Measurements from ENCODE around the gene CYP4A22.
"Not testable (repeated sequence)": the region's sequence is repeated elsewhere in the genome, so short reads cannot be mapped to it uniquely, and the experiment has no call there.

Gene CYP4A22

DNA sequence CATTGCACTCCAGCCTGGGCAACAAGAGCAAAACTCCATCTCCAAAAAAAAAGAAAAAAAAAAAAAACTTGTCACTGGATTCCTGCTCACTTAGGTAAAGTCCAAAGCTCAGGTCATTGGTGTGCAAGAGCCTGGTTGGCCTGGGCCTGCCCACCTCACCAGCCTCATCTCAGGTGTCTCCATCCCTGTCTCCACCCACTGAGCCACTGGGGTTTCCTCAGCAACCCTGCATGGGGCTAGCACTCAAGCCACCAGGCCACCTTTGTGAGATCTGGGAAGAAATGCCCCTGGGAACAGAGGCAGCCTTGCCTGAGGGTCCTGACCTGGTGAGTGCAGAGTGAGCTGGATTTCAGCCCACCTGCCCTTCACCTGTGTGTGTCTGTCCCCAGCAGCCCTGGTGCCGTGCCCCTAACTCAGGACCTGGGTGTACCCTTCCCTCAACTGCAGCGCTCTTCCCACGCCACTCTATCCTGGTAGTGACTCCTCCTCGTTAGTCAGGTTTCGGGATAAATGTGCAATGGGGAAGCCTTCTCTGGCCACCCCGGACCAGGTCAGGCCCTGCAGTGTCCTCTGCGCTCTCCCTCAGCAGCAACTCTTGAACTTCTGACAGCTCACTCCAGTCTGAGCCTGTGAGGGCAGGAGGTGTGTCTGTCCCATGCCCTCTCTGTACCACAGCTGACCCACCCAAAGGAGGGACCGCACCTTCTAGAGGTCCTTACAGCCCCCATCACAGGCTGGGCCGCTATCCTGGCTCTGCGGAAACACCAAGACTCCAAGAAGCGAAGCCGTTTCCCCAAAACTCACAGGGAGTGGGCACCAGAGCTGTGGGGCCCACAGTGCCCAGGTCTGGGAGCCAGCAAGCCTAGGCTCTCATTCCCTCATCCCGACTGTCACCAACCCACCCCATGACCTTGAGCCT, 49.3 kb downstream of the CYP4A22 start:
- DNase-seq = no peak

DNA sequence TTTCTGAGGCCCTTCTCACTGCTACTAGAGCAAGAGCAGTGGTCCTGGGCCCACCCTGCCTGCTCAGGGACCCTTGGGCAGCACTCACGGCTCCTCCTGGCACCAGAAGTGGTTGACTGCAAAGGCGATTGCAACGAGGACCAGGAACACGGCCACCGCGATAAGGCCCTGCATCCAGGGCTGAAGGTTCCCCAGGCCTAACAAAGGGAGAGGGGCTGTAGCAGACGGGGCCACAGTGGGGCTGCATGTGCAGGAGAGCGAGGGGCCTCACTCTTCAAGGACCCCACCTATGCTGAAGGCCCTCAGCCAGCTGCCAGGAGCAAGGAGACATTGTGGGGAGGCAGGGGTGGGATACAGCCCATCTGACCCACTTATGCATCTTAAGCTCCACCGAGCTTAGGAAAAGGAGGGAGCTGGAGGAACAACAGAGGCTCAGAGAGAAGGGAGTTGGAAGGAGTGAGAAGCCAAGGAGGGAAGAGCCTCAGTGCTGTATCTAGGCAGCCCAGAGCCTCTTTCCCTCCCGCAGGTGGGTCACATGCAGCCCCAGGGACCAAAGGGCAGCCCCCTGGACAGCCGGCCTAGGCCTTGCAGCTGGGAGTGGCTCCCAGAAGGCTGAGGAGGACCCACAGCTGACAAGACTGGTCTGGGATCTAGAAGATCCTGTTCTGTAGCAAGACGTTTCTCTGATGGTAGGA, 50.1 kb downstream of the CYP4A22 start:
- no peak for DNase-seq

DNA sequence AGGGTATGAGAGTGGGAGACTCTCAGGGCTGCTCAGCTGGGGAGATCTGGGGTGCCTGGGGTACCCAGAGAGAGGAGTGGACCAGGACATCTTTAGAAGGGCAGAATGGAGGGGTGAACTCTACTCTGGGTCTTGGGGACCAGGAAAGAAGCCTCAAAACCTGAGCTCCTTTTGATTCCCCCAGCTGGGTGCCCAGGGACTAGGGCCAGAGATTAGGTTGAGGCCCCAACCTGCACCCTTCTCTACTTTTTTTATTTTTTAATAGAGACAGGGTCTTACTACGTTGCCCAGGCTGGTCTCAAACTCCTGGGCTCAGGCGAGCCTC, 50.6 kb downstream of the CYP4A22 start:
- DNase-seq = no peak

DNA sequence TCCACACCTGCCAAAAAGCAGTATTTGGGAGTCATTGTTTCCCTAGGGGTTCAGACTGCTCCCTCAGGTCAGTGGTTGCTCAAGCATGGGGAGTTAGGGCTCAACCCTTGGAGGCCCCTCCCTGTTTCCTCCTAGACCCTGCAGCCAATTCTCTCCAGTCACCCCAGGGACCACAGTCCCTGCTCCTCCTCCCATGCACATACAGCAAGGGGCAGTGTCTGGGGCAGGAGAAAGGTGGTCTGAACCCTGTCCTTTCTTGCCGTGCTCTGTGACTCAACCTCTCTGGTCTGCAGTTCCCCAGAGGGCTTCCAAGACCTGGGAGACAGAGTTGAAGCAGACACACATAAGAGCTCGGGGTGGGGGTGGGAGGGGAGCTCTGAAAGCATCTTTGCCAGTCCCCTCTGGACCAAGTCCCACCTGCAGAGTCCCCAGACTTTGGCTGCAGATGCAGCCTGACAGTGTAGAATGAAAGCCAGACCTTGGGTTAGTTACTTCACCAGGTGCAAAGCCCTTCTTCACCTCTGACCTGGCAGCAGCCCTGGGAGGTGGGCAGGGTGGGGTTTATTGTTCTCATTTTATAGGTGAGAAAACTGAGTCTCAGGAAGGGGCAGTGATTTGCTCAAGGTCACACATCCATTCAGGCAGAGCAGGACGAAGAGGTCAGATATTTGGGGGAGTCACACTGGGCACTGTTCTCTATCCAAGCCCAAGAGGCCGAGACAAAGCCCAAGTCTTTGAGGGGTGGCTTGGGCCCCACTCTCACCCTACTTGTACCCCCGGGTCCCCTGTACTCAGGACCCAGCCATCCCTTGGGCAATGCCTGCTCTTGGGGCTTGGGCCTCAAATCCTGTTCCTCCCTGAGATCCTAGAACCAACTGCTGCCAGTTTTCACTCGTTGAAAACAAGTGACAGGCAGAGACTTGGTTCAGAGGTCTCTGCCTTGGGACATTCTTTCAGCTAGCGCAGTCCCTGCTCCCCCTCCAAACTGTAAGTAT, 51.8 kb downstream of the CYP4A22 start:
- DNase-seq = no peak

DNA sequence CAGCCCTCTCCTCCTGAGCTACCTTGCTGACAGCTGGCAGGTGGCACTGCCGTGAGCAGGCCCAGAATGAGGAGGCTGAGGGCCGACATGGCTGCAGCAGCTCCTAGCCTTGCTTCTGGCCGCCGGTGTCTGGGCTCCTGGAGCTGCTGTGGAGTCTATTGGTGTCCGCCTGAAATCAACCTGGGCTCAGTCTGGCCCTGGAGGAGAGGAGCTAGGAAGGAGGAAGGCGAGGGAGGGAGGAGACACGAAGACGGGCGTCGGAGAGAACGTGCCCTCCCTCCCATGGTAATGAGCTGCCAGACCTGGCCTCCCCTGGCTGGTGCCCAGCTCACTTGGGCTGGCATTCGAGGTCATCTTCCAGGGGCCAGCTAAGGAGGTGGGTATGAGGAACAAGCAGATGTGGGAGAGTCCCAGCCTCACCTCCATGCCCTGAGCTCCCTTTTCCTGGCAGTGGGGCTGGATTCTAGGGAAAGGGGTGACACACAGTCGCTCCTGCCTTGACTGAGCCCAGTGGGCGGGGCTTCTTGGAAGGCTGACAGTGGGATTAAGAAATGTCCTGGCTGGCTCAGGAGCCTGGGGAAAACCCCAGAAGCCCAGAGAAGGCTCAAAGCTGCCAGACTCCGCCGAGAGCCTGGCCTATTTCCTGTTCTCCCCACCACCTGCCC, 52.7 kb downstream of the CYP4A22 start, which contains the start of gene PDZK1IP1:
PDZK1IP1 (minus strand) TSS at position 193 of the 665 bp plus-strand sequence; CDS start at position 89, 104 bp downstream.
- DNase-seq = no peak

DNA sequence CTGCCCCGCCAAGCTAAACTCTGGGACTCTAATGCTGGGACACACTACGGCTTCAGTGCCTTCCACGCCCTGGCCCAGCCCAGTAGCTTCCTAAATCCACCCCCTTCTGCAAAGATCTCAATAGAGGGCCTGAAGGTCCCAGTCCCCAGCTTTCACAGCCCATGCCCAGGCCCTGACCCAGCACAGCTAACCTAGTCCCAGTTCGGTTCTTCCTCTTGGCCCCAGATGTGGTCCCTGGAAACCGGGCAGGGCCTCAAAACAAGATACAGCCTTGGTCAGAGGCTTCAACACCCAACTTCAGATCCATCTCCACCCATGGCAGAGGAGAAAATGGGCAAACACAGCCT, 53.2 kb downstream of the CYP4A22 start:
- DNase-seq = no peak

DNA sequence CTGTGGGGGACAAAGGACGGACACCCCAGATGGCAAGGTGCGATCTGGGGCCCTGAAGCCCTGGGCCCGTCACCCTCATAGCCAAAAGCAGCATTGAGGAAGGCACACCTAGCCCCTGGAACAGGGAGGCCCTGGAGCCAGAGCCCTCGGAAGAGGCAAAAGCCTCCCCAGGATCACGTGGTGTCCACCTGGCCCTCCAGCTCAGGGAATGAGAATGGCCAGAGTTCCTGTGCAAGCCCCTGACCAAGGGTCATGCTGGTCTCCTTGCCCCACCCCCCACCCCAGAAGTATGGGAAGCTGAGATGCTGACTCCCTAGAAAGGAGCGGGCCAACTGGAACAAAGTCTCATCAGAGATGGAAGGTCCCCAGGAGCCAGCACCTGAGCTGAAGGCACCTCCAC, 53.6 kb downstream of the CYP4A22 start:
- DNase-seq = no peak

DNA sequence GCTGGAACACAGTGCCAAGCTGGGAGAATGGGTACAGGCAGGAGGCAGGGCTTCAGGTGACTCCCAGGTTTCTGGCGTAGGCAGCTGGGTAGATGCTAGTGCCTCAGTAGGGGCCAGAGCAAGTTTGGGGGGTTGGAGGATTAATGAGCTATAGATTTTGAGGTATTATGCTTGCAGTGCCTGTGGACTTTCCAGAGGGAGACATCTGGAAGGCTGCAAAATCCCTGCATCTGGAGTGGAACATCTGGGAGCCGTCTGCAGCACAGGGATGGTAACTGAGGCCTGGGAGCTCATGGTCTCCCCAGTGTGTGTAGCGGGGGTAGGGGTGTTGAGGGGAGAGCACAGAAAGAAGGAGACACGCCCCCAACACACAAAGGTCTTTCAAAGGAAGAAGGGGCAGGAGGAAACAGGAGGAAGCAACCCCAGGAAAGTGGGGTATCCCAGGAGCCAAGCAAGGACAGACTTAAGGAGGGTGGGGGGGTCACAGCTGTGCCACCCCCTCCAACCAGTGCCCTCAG, 54.8 kb downstream of the CYP4A22 start:
- DNase-seq = no peak

DNA sequence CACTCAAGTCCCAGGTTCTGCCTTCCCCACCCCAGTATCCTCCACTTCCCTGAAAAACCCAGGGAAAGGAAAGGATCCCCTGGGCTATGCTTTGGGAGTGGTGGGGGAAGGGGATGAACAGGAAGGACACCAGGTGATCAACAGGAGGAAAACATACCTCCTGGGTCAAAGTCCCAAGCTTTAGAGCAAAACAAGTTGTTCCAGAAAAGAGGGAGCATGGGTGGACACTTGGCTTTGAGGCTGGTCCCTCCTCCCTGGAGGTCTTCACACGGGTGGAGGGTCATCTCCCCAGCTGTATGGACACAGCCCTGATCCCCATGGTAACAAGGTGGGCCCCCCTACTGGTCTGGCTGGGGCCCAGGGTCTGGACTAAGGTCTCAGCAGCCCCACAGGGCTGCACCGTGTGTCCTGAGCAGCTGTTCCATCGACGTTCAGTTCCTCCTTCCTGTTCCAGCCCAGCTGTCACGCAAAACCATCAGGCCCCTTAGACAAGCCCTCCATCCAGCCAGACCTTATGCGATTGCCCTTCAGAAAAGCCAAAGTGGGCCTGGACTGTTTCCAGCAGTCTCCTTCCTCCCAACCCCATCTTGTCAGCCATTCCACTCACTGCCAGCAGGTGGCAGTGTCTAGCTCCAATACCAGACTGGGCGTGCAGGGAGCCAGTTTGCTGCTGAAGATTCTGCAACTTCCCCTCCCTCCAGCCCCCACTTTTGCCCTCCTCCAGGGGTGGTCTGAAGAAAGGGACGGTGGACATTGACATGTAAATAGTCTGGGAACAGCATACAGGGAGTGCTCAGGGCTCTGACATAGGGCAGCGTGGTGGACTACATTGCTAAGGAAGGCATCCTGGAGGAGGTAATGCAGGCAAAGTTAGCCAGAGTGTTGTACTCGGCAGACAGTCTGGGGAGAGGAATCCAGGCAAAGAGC, 55.5 kb downstream of the CYP4A22 start:
- no peak for DNase-seq

DNA sequence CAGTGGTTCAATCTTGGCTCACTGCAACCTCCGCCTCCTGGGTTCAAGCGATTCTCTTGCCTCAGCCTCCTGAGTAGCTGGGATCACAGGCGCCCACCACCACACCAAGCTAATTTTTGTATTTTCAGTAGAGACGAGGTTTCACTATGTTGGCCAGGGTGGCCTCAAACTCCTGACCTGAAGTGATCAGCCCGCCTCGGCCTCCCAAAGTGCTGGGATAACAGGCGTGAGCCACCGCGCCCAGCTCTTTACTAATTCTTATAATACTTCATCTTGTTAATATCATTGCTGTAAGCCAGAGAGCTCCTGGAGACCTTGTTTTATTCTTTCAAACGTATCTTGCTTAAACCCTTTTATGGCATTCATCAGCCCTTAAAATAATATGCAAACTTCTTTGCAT, 56.3 kb downstream of the CYP4A22 start:
- DNase-seq = not testable (repeated sequence)

DNA sequence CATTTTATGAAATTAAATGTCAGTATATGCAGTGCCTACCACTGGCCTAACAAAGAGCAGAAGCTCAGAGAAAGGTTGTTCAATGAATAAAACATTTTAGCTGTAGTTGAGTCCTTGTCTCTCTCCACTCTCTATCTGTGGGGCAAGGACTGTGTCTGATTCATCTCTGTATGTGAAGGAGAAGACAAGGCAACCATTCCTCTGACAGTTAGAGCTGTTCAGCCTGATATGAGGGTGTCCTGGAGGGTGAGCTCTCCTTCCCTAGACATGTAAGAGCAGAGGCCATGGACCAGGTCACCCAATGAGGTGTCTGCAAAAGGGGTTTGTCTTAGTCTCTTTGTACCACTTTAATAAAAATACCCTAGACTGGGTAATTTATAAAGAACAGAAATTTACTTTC, 57.1 kb downstream of the CYP4A22 start:
- DNase-seq = no peak

DNA sequence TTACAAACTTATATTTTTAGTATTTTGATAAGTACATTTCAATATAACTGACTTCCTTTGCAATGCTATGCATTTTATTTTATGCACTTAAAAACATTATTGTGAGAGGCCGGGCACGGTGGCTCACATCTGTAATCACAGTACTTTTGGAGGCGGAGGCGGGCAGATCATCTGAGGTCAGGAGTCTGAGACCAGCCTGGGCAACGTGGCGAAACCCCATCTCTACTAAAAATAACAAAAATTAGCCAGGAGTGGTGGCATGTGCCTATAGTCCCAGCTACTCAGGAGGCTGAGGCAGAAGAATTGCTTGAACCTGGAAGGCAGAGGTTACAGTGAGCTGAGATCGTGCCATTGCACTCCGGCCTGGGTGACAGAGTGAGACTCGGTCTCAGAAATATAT, 58.7 kb downstream of the CYP4A22 start:
- DNase-seq = not testable (repeated sequence)

DNA sequence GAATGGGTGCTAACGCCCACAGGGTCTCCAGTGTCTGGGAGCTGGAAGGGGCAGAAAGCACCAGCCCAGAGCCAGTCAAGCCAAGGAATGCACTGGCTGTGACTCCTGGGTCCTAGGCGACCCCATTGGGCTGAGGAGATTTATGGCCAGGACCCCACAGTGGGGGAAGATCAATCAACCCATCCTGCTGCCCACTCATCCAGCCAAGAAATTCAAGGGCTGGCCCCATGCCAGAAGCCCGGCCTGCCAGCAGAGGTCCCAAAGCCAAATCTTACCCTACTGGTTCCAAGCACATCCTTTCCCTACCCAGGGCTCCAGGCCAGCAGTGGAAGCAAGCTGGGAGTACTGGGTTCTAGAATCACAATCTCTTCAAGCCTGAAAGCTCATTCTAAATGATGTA, 59.4 kb downstream of the CYP4A22 start:
- no peak for DNase-seq

DNA sequence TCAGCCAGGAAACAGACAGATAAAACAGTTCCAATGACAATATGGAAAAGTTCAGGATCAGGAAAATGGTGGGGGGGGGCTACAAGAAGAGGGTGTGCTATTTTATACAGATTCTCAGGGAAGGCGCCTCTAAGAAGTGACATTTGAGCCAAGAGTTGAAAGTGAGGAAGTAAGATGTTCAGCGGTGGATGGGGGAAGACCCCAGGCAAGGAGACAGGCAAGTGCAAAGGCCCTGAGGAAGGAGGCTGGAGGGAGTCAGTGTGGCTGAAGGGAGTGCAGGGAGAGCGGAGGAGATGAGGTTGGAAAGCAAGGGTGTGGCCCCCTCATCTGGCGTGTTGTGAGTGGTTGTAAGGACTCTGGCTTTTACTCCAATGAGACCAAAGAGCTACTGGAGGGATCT, 61.0 kb downstream of the CYP4A22 start:
- DNase-seq = no peak

Measured in NCI-H526 treated with DMSO at 0.1 percent for 48 hours (cell line).